IMR-90 (cell line): Measurements from ENCODE around the gene SLC5A10. TPM values are rescaled to one million over a fixed set of nuclear protein-coding genes. Genes with fewer than 3 reads are reported as not detected.

ENCODE experiments used
- ATAC-seq: fragments of 200-7000 bp; cut with Tn5 transposase; 2 replicates; pipeline ENCODE4 v1.9.1; 2020; ENCODE audit warnings: low read depth, mild to moderate bottlenecking, moderate library complexity
- BruUV-seq: library from RNA; stranded (reverse); fragments of 400-500 nt; replicated peaks from 2 replicates; lab custom pipeline; 2021; lab: Mats Ljungman, UMichigan
- CTCF ChIA-PET: fragments of 300-600 bp; formaldehyde crosslinking; extraction: SDS; loops from one replicate; lab custom pipeline; 2021; ENCODE audit warnings: antibody characterized with exemption; lab: Yijun Ruan, JAX
- POLR2A ChIA-PET: fragments of 300-600 bp; sonication (Branson Sonifier 250); formaldehyde crosslinking; loops from one replicate; lab custom pipeline; 2022; ENCODE audit warnings: antibody characterized with exemption; ENCODE audit not compliant: unreplicated experiment; lab: Charles Lee
- DNase-seq: peaks from one replicate; pipeline ENCODE4 v3.0.0; 2013
- H2AFZ ChIP-seq: replicated peaks from 2 replicates; pipeline ENCODE3; 2013; ENCODE audit warnings: low read length, mild to moderate bottlenecking; ENCODE audit not compliant: poor library complexity
- H2AK5ac ChIP-seq: 2 replicates; pipeline ENCODE4 v1.6.1; 2013; ENCODE audit warnings: low read depth, low read length, inconsistent platforms
- H2AK9ac ChIP-seq: replicated peaks from 2 replicates; pipeline ENCODE3; 2013; ENCODE audit warnings: mild to moderate bottlenecking, low read depth, low read length, moderate library complexity; ENCODE audit not compliant: poor library complexity
- H2BK120ac ChIP-seq: 2 replicates; pipeline ENCODE4 v1.6.1; 2013; ENCODE audit warnings: low read depth, low read length, inconsistent platforms
- H2BK15ac ChIP-seq: 3 replicates; pipeline ENCODE4 v1.6.1; 2013; ENCODE audit warnings: low read depth, low read length, inconsistent platforms
- H2BK20ac ChIP-seq: 2 replicates; pipeline ENCODE4 v1.6.1; 2013; ENCODE audit warnings: low read depth, mild to moderate bottlenecking, inconsistent platforms, low read length, moderate library complexity
- H2BK5ac ChIP-seq: 2 replicates; pipeline ENCODE4 v1.6.1; 2013; ENCODE audit warnings: mild to moderate bottlenecking, low read depth, low read length, inconsistent platforms; ENCODE audit not compliant: poor library complexity, severe bottlenecking
- H3K14ac ChIP-seq: replicated peaks from 2 replicates; pipeline ENCODE4 v1.6.1; 2013; ENCODE audit warnings: low read depth, low read length, inconsistent platforms
- H3K18ac ChIP-seq: 2 replicates; pipeline ENCODE4 v1.6.1; 2013; ENCODE audit warnings: low read depth, low read length, control low read depth
- H3K23ac ChIP-seq: 2 replicates; pipeline ENCODE4 v1.6.1; 2013; ENCODE audit warnings: low read depth, low read length, inconsistent platforms
- H3K27ac ChIP-seq: 2 replicates; pipeline ENCODE4 v1.5.1; 2013; ENCODE audit warnings: mild to moderate bottlenecking, control low read depth, low read length; ENCODE audit not compliant: insufficient read depth
- H3K27me3 ChIP-seq: 2 replicates; pipeline ENCODE4 v1.6.1; 2013; ENCODE audit warnings: low read length; ENCODE audit not compliant: control insufficient read depth, insufficient read depth
- H3K36me3 ChIP-seq: 2 replicates; pipeline ENCODE4 v1.6.1; 2013; ENCODE audit warnings: low read length, mixed read lengths; ENCODE audit not compliant: control insufficient read depth, insufficient read depth
- H3K4ac ChIP-seq: 2 replicates; pipeline ENCODE4 v1.6.1; 2013; ENCODE audit warnings: low read depth, low read length, inconsistent platforms
- H3K4me1 ChIP-seq: 2 replicates; pipeline ENCODE4 v1.6.1; 2013; ENCODE audit warnings: low read length, mixed read lengths; ENCODE audit not compliant: control insufficient read depth, insufficient read depth
- H3K4me2 ChIP-seq: 2 replicates; pipeline ENCODE4 v1.6.1; 2013; ENCODE audit warnings: low read depth, mild to moderate bottlenecking, control low read depth, low read length, moderate library complexity
- H3K4me3 ChIP-seq: 2 replicates; pipeline ENCODE4 v1.5.1; 2013; ENCODE audit warnings: low read depth, mild to moderate bottlenecking, control low read depth, low read length, moderate library complexity; ENCODE audit not compliant: insufficient read depth
- H3K56ac ChIP-seq: 2 replicates; pipeline ENCODE4 v1.6.1; 2013; ENCODE audit warnings: low read length, inconsistent platforms; ENCODE audit not compliant: insufficient read depth; ENCODE audit errors: extremely low read depth
- H3K79me1 ChIP-seq, 2 experiments: 2 replicates each; pipeline ENCODE4 v1.6.1; 2013; ENCODE audit warnings: low read length in 2 of 2, inconsistent platforms in 1 of 2, low read depth in 1 of 2
- H3K9ac ChIP-seq: 2 replicates; pipeline ENCODE4 v1.6.1; 2013; ENCODE audit warnings: low read depth, low read length, control low read depth
- H3K9me1 ChIP-seq: 2 replicates; pipeline ENCODE4 v1.6.1; 2013; ENCODE audit warnings: low read length, inconsistent platforms; ENCODE audit not compliant: insufficient read depth
- H3K9me3 ChIP-seq: 2 replicates; pipeline ENCODE4 v1.6.1; 2013; ENCODE audit warnings: low read length; ENCODE audit not compliant: control insufficient read depth, insufficient read depth
- H4K20me1 ChIP-seq: 2 replicates; pipeline ENCODE4 v1.6.1; 2013; ENCODE audit warnings: low read length, inconsistent platforms; ENCODE audit not compliant: insufficient read depth
- H4K5ac ChIP-seq: 2 replicates; pipeline ENCODE4 v1.6.1; 2013; ENCODE audit warnings: mild to moderate bottlenecking, low read depth, low read length, control low read depth
- H4K8ac ChIP-seq, 2 experiments: 2 replicates each; pipeline ENCODE4 v1.6.1; 2013; ENCODE audit warnings: low read depth in 2 of 2, low read length in 2 of 2, control low read depth in 1 of 2, inconsistent platforms in 1 of 2
- H4K91ac ChIP-seq: 2 replicates; pipeline ENCODE4 v1.6.1; 2013; ENCODE audit warnings: low read depth, low read length, inconsistent platforms; ENCODE audit not compliant: insufficient read depth
- BHLHE40 ChIP-seq: fragments of 150-350 bp; IDR thresholded peaks from 2 replicates; pipeline ENCODE4 v1.6.1; 2016; ENCODE audit warnings: mild to moderate bottlenecking, low read depth, low read length
- MAZ ChIP-seq: IDR thresholded peaks from 2 replicates; pipeline ENCODE4 v1.6.1; 2012; ENCODE audit warnings: low read depth, mild to moderate bottlenecking, low read length, improper control_type of control experiment, moderate library complexity, borderline replicate concordance
- RAD21 ChIP-seq: IDR thresholded peaks from 2 replicates; pipeline ENCODE4 v1.6.1; 2012; ENCODE audit warnings: low read length, improper control_type of control experiment
- RFX5 ChIP-seq: IDR thresholded peaks from 2 replicates; pipeline ENCODE4 v1.8.0; 2012; ENCODE audit warnings: low read depth, mild to moderate bottlenecking, low read length, moderate library complexity
- WGBS, 2 experiments: methylation state at CpG; one replicate each; pipeline versions ENCODE4 v1.1.5 to v1.1.7; 2013; ENCODE audit warnings: missing lambda C conversion rate in 2 of 2; ENCODE audit not compliant: insufficient read length in 1 of 2; ENCODE audit errors: extremely low coverage in 2 of 2; 5-methylcytosine and 5-hydroxymethylcytosine counted together
- dilution Hi-C: fragments of 300-500 bp; cut with HindIII; formaldehyde crosslinking; loops from one replicate; pipeline ENCODE4 v1.14.3; 2018; ENCODE audit warnings: low sequenced_read_pairs; ENCODE audit not compliant: unreplicated experiment
- in situ Hi-C: fragments of 300-500 bp; cut with MboI; formaldehyde crosslinking; loops from 3 replicates; pipeline ENCODE4 v1.14.3; 2019; ENCODE audit warnings: low sequenced_read_pairs, inconsistent platforms, mixed read lengths
- intact Hi-C: fragments of 100-400 bp; cut with micrococcal nuclease; formaldehyde crosslinking; loops from 2 replicates; pipeline ENCODE4 v1.10.0; 2022
- polyA plus RNA-seq, 3 experiments: library from polyadenylated mRNA; depleted of rRNA; stranded (reverse); fragments of >200 nt; gene quantifications; 2 replicates each; pipeline ENCODE4 v1.2.3, GENCODE V29; 2012; ENCODE audit warnings: low replicate concordance in 1 of 3
- total RNA-seq: library from RNA; depleted of rRNA; stranded (reverse); fragments of >200 nt; gene quantifications from 2 replicates; pipeline ENCODE4 v1.2.3, GENCODE V29; 2012

The SLC5A10 gene
- total and polyA plus RNA-seq, 2 of the 4 experiments (the other 2 are of a cell fraction): not detected

DNA sequence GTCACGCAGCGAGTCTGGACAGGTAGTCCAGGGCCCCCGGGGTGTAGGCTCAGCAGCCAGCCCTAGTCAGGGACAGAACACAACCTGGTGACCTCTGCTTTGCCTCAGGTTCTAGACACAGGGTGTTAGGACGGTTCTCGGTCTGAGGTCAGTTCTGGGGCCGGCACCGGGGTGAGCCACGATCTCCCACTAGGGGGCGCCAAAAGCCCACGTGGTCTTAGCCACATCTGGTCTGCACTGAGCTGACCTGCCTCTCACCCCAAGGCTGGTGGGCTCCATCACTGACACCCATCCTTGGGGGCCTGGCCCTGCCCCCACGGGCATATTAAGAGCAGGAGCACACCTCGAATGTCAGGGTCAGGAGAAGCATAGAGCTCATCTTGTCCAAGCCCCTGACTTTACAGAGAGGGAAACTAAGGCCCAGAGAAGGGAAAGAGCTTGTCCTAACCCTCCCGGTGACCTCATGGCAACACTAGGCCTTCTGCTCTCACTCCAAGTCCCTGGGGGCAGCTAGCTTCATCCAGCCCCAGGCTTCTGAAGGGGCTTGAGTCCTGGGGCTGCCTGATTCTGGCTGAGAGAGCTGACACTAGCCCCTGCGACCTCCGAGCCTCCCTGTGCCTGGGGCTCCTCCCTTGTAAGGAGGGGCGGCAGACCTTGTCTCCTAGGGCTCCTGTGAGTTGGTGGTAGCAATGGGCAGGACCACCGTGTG, 9.0 kb downstream of the SLC5A10 start (continued):
- TF ChIP-seq RAD21 (peak; percentile 94), RFX5 (no peak)

DNA sequence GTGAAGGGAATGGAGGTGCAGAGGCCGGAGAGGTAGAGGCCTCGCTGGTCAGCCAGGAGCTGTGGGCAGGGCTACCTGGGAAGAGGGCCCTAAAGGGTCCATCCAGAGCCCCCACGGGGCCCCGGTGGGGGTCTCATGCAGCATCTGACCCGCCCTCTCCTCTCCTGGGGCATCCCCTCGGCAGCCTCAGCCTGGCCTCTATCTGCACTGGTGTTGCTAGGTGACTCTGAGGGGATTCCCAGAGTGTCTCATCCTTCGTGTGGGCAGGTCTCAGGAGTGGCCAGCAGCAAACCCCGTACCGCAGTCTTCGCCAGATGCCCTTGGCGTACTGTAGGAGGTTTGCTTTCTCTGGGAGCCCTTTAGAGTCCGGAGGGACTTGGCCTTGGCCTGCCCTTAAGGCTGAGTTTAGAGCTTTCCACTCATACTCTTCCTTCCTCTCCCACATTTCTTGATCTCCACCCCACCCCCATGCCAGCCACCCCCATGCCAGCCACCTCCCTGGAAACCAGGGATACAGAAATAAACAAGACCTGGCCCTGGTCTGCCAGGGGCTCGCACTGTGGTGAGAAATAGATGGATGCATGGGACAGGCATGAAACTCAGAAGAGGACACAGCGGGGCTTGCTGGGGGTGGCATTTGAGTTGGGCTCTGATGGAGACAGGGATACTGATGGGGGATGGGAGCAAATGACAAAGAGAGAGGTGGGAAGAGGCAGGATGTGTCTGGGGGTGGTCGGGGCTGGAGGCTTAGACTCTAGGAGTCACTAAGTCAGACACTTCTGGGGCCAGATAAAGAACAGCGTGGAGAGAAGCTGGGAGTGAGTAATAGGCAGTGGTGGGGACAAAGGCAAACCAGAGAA, 9.9 kb downstream of the SLC5A10 start:
- no peak overlapping the region for H3K4me3 ChIP-seq
- peak overlapping the region; percentile 65 for H4K91ac ChIP-seq
- no peaks in the 10 kb centered on the region for H3K27me3 ChIP-seq
- no peak overlapping the region for H3K18ac ChIP-seq
- CTCF ChIA-PET: interaction anchor here (0.6 to 0.7 kb wide), 2 partner anchors 20 to 39 kb away, joined by 3 to 5 read pairs; no protein-coding TSS in a partner anchor
- peak overlapping the region; percentile 47 to 74; a peak in 3 of 4 replicates for H4K8ac ChIP-seq
- H2BK20ac ChIP-seq: peak overlapping the region; percentile 83
- H3K4me2 ChIP-seq: no peak overlapping the region
- peaks cover 4% of the 10 kb centered on the region; the same call in 1 of the 2 replicates for H3K9me1 ChIP-seq
- DNase-seq: peak; percentile 43
- no peak overlapping the region for H2BK15ac ChIP-seq
- in situ Hi-C loops (no loop called here), intact Hi-C loops (loop anchor here (2.0 kb wide), 1 partner anchor 43 kb away; the partner anchor contains the start of gene FAM83G), dilution Hi-C loops (no loop called here)
- H2BK5ac ChIP-seq: peak overlapping the region; percentile 12
- H3K14ac ChIP-seq: peak overlapping the region; percentile 58
- no peak overlapping the region for H3K9ac ChIP-seq
- H4K5ac ChIP-seq: no peak overlapping the region
- H2AK9ac ChIP-seq: peak overlapping the region; percentile 96
- peaks cover 12% of the 10 kb centered on the region for H3K4me1 ChIP-seq
- peak overlapping the region; percentile 77 for H2AFZ ChIP-seq
- POLR2A ChIA-PET: no interaction called here
- no peak for ATAC-seq
- peak overlapping the region; percentile 84; the same call in 1 of the 2 replicates for H3K23ac ChIP-seq
- H3K36me3 ChIP-seq: no peaks in the 10 kb centered on the region
- WGBS, 2 experiments: 74% methylated on average over 7 of the region's 16 CpGs; no CpG with 5 or more reads in 1 of the 2 experiments
- H3K56ac ChIP-seq: no peak overlapping the region
- no peaks in the 10 kb centered on the region for H3K9me3 ChIP-seq
- H2BK120ac ChIP-seq: peak overlapping the region; percentile 19
- no peaks in the 10 kb centered on the region; a peak in 1 of 4 replicates for H3K79me1 ChIP-seq
- H4K20me1 ChIP-seq: no peaks in the 10 kb centered on the region
- peak; percentile 72; the same call in 1 of the 2 replicates for TF ChIP-seq BHLHE40
- TF ChIP-seq MAZ: no peak
- no peak overlapping the region; the same call in 1 of the 2 replicates for H3K27ac ChIP-seq
- peak overlapping the region; percentile 78; the same call in 1 of the 2 replicates for H2AK5ac ChIP-seq
- BruUV-seq: no TSS peak
- peak overlapping the region; percentile 42 for H3K4ac ChIP-seq
